Dendritic cell treated with granulocyte-macrophage colony-stimulating factor and Interleukin-4, amounts not matched to agents 40 ng/mL and 50 ng/mL, for 4 days (primary cell): ENCODE measurements around the gene PPP1R14B.

Experiments used
- H3K27ac Mint-ChIP-seq: one replicate; pipeline ENCODE4 v1.8.0; 2022; ENCODE audit warnings: mild to moderate bottlenecking, mixed read lengths
- H3K27me3 Mint-ChIP-seq: one replicate; pipeline ENCODE4 v1.8.0; 2022; ENCODE audit warnings: mild to moderate bottlenecking, mixed read lengths
- H3K36me3 Mint-ChIP-seq: one replicate; pipeline ENCODE4 v1.8.0; 2022; ENCODE audit warnings: low read depth, mixed read lengths
- H3K4me1 Mint-ChIP-seq: one replicate; pipeline ENCODE4 v1.8.0; 2022; ENCODE audit warnings: low read depth, mixed read lengths
- H3K4me3 Mint-ChIP-seq: one replicate; pipeline ENCODE4 v1.8.0; 2022; ENCODE audit warnings: mild to moderate bottlenecking, moderate library complexity, mixed read lengths
- H3K9me3 Mint-ChIP-seq: one replicate; pipeline ENCODE4 v1.8.0; 2022; ENCODE audit warnings: mixed read lengths
- intact Hi-C: fragments of 100-400 bp; cut with micrococcal nuclease; formaldehyde crosslinking; loops from one replicate; pipeline ENCODE4 v1.15.0; 2022

Gene PPP1R14B

GRCh38 chr11:64204464-64204989 is 42.2 kb downstream of the PPP1R14B start:
- intact Hi-C loops: loop anchor here (1.0 kb wide), 1 partner anchor 100 kb away; no protein-coding TSS in a partner anchor
- Mint-ChIP-seq H3K36me3 (peaks cover 85% of the 10 kb centered on the region), H3K27me3 (no peaks in the 10 kb centered on the region), H3K27ac (peak overlapping the region; percentile 91), H3K4me3 (peak overlapping the region; percentile 8), H3K4me1 (peaks cover 75% of the 10 kb centered on the region), H3K9me3 (no peaks in the 10 kb centered on the region)

DNA sequence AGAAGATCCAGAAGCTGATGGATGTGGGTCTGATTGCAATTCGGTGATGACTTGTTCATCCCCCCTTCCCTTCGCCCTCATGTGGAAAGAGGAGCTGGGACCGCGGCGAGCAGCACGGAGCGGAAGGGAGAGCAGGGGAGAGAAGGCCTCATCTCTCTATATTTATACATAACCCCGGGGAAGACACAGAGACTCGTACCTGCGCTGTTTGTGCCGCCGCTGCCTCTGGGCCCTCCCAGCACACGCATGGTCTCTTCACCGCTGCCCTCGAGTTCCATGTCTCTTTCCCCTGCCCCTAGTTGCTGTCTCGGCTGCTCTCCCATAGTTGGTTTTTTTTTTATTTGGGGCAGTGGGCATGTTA is 42.7 kb downstream of the PPP1R14B start:
- Mint-ChIP-seq H3K27me3 (no peaks in the 10 kb centered on the region), H3K4me3 (peak overlapping the region; percentile 8), H3K27ac (peak overlapping the region; percentile 91), H3K9me3 (no peaks in the 10 kb centered on the region), H3K4me1 (peaks cover 70% of the 10 kb centered on the region), H3K36me3 (peaks cover 85% of the 10 kb centered on the region)
- intact Hi-C loops: loop anchor here (1.0 kb wide), 1 partner anchor 100 kb away; no protein-coding TSS in a partner anchor

- intact Hi-C loops: loop anchor here (1.0 kb wide), 1 partner anchor 101 kb away; no protein-coding TSS in a partner anchor
- Mint-ChIP-seq H3K4me1 (peaks cover 65% of the 10 kb centered on the region), H3K36me3 (peaks cover 85% of the 10 kb centered on the region)
Observed at GRCh38 chr11:64203421-64204079, 43.2 kb downstream of the PPP1R14B start.

DNA sequence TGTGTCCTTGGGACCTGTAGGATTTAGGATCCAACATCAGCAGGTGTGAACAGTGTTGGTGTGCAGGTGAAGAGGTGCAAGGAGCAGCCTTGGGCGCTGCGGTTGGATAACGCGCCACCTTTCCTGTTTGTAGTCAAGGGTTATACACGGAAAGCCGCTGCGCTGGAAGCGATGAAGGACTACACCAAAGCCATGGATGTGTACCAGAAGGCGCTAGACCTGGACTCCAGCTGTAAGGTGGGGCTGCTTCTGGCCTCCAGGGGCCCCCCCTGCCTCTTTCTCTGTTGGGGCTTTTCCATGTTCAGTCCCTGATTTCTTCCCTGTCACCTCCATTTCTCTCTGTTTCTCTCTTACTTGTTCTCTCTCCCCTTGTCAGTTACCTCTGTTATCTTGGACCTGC is 43.8 kb downstream of the PPP1R14B start:
- intact Hi-C loops: no loop called here
- Mint-ChIP-seq H3K36me3 (peaks cover 85% of the 10 kb centered on the region), H3K9me3 (no peaks in the 10 kb centered on the region), H3K27ac (peak overlapping the region; percentile 91), H3K4me1 (peaks cover 60% of the 10 kb centered on the region), H3K27me3 (no peaks in the 10 kb centered on the region), H3K4me3 (no peak overlapping the region)

More at GRCh38 chr11:64203421-64204079, 43.2 kb downstream of the PPP1R14B start:
- Mint-ChIP-seq H3K4me3 (no peak overlapping the region), H3K27ac (peak overlapping the region; percentile 91), H3K27me3 (no peaks in the 10 kb centered on the region), H3K9me3 (no peaks in the 10 kb centered on the region)

DNA sequence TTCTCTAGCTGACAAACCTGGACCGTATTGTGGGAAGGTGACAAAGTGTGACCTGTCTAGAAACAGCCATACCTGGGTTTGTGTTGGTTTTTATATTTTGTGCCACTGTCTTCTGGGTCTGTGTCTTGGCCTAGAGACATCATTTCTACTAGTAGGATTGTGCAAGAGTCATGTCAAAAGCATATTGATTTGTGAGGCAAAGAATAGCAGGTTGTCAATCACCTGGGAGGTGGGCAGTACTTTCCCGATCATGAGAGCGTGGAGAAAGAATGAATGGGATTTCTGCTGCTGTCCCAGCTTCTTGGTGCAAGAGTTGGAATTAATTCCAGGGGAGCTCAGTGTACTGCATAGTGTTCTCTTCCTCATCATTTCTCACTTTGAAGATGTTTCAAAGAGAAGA is 45.2 kb downstream of the PPP1R14B start:
- peaks cover 62% of the 10 kb centered on the region for H3K4me1 Mint-ChIP-seq
- H3K36me3 Mint-ChIP-seq: peaks cover 85% of the 10 kb centered on the region
- H3K27ac Mint-ChIP-seq: peak overlapping the region; percentile 64
- intact Hi-C loops: no loop called here
- H3K9me3 Mint-ChIP-seq: no peaks in the 10 kb centered on the region
- H3K4me3 Mint-ChIP-seq: no peak overlapping the region
- H3K27me3 Mint-ChIP-seq: no peaks in the 10 kb centered on the region

GRCh38 chr11:64198511-64198910 is 48.2 kb downstream of the PPP1R14B start:
- Mint-ChIP-seq H3K4me3 (no peak overlapping the region), H3K9me3 (no peaks in the 10 kb centered on the region), H3K27ac (no peak overlapping the region), H3K36me3 (peaks cover 100% of the 10 kb centered on the region), H3K4me1 (peaks cover 37% of the 10 kb centered on the region), H3K27me3 (no peaks in the 10 kb centered on the region)
- intact Hi-C loops: no loop called here

GRCh38 chr11:64196626-64197025 is 50.1 kb downstream of the PPP1R14B start:
- H3K9me3 Mint-ChIP-seq: no peaks in the 10 kb centered on the region
- H3K36me3 Mint-ChIP-seq: peaks cover 94% of the 10 kb centered on the region
- no peaks in the 10 kb centered on the region for H3K27me3 Mint-ChIP-seq
- H3K27ac Mint-ChIP-seq: no peak overlapping the region
- peaks cover 41% of the 10 kb centered on the region for H3K4me1 Mint-ChIP-seq
- intact Hi-C loops: no loop called here
- H3K4me3 Mint-ChIP-seq: no peak overlapping the region
